ENCODE results near the gene R3HDM2.

DNA sequence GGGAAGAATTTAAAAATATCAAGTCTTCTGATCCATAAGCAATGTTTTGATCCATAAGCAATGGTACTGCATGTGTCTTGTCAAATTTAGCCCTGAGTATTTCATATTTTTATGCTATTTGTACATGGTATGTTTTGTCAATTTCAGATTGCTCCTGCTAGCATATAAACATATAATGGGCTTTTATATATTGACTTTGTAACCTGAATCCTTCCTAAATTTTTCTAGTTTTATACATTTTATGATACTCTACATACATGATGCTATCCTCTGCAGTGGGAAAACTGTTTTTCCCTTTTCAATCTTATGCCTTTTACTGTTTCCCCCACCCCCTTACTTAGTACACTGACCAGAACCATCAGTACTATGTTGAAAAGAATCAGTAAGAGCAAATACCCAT lies 75.1 kb downstream of the R3HDM2 start:
- TF ChIP-seq, protein P1, sequence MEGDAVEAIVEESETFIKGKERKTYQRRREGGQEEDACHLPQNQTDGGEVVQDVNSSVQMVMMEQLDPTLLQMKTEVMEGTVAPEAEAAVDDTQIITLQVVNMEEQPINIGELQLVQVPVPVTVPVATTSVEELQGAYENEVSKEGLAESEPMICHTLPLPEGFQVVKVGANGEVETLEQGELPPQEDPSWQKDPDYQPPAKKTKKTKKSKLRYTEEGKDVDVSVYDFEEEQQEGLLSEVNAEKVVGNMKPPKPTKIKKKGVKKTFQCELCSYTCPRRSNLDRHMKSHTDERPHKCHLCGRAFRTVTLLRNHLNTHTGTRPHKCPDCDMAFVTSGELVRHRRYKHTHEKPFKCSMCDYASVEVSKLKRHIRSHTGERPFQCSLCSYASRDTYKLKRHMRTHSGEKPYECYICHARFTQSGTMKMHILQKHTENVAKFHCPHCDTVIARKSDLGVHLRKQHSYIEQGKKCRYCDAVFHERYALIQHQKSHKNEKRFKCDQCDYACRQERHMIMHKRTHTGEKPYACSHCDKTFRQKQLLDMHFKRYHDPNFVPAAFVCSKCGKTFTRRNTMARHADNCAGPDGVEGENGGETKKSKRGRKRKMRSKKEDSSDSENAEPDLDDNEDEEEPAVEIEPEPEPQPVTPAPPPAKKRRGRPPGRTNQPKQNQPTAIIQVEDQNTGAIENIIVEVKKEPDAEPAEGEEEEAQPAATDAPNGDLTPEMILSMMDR (IDR thresholded peaks at IDR 0.05; ENCODE audit: insufficient read depth, low read depth, low read length): no peak
- TF ChIP-seq EZH2 (IDR thresholded peaks at IDR 0.05; ENCODE audit: insufficient read depth, low read length): no peak

Data from astrocyte (in vitro differentiated cells and primary cell).